HCT116 (cell line): Measurements from ENCODE around the gene CCDC185. TPM values are rescaled to one million over a fixed set of nuclear protein-coding genes. Genes with fewer than 3 reads are reported as not detected.

Experiments
- ATAC-seq: fragments of 200-7000 bp; cut with Tn5 transposase; 2 replicates; pipeline ENCODE4 v1.9.1; 2020; ENCODE audit warnings: mild to moderate bottlenecking, moderate library complexity
- BruUV-seq: library from RNA; stranded (reverse); fragments of 400-500 nt; replicated peaks from 2 replicates; lab custom pipeline; 2021; lab: Mats Ljungman, UMichigan
- CTCF ChIA-PET: fragments of 300-600 bp; sonication (Branson Sonifier 250); formaldehyde crosslinking; loops from one replicate; lab custom pipeline; 2021; ENCODE audit warnings: antibody characterized with exemption; lab: Charles Lee
- POLR2A ChIA-PET: fragments of 300-600, 350-600 bp; sonication (Branson Sonifier 250); formaldehyde crosslinking; loops from one replicate; lab custom pipeline; 2021; ENCODE audit warnings: antibody characterized with exemption; lab: Charles Lee
- RAD21 ChIA-PET, 2 experiments: fragments of 300-600 bp; sonication (Branson Sonifier 250); formaldehyde crosslinking; loops; one replicate each; lab custom pipeline; 2023; ENCODE audit warnings: low total read pairs in 2 of 2; ENCODE audit not compliant: uncharacterized antibody in 2 of 2, unreplicated experiment in 2 of 2, low non-redundant PET in 1 of 2; lab: Charles Lee
- DNase-seq: peaks from one replicate; pipeline ENCODE4 v3.0.0-alpha.2; 2010; ENCODE audit warnings: low read depth, low spot score
- H2AFZ ChIP-seq: fragments of 200-600 bp; shearing (Covaris generic), sonication (generic); 2 replicates; pipeline ENCODE4 v1.6.1; 2017; ENCODE audit warnings: low read depth, mixed run types, mixed read lengths, antibody characterized with exemption, low read length; ENCODE audit not compliant: poor library complexity, severe bottlenecking
- H3K27ac ChIP-seq: 2 replicates; pipeline ENCODE4 v1.5.1; 2012; ENCODE audit warnings: low read depth, low read length
- H3K27me3 ChIP-seq: fragments of 200-600 bp; sonication (generic); 2 replicates; pipeline ENCODE4 v1.6.1; 2016; ENCODE audit warnings: mixed run types, low read length, mixed read lengths; ENCODE audit not compliant: insufficient read depth
- H3K36me3 ChIP-seq, 2 experiments: fragments of 200-500 bp in 1 of 2; fragments of 200-600 bp in 1 of 2; sonication (Bioruptor generic) in 1 of 2; sonication (generic) in 1 of 2; 2 replicates each; pipeline versions ENCODE4 v1.5.1 to v1.6.1; 2014 to 2016; ENCODE audit warnings: low read length in 2 of 2, inconsistent platforms in 1 of 2, mixed read lengths in 1 of 2, mixed run types in 1 of 2; ENCODE audit not compliant: insufficient read depth in 2 of 2, control insufficient read depth in 1 of 2
- H3K4me1 ChIP-seq, 2 experiments: fragments of 200-600 bp in 1 of 2; sonication (generic) in 1 of 2; 2 replicates each; pipeline versions ENCODE4 v1.5.1 to v1.6.1; 2012 to 2017; ENCODE audit warnings: low read length in 2 of 2, inconsistent platforms in 1 of 2, mild to moderate bottlenecking in 1 of 2, mixed read lengths in 1 of 2, mixed run types in 1 of 2, moderate library complexity in 1 of 2; ENCODE audit not compliant: insufficient read depth in 2 of 2, control insufficient read depth in 1 of 2
- H3K4me2 ChIP-seq: fragments of 200-600 bp; sonication (generic); 2 replicates; pipeline ENCODE4 v1.6.1; 2017; ENCODE audit warnings: mixed run types, low read length, mixed read lengths
- H3K4me3 ChIP-seq, 2 experiments: fragments of 200-600 bp in 1 of 2; sonication (generic) in 1 of 2; replicated peaks in 1 of 2; 2 replicates each; pipeline ENCODE4 v1.5.1; 2011 to 2016; ENCODE audit warnings: low read length in 2 of 2, control low read depth in 1 of 2, low read depth in 1 of 2, mild to moderate bottlenecking in 1 of 2, mixed read lengths in 1 of 2, mixed run types in 1 of 2
- H3K79me2 ChIP-seq: fragments of 200-600 bp; sonication (generic); 2 replicates; pipeline ENCODE4 v1.6.1; 2017; ENCODE audit warnings: mild to moderate bottlenecking, mixed run types, low read length, moderate library complexity, mixed read lengths; ENCODE audit not compliant: insufficient read depth
- H3K9ac ChIP-seq: fragments of 200-600 bp; sonication (generic); 2 replicates; pipeline ENCODE4 v1.6.1; 2016; ENCODE audit warnings: low read length, mixed read lengths
- H3K9me2 ChIP-seq: fragments of 200-600 bp; sonication (generic), shearing (Covaris generic); 2 replicates; pipeline ENCODE4 v1.6.1; 2017; ENCODE audit warnings: mixed run types, mild to moderate bottlenecking, moderate library complexity; ENCODE audit not compliant: insufficient read depth
- H3K9me3 ChIP-seq, 2 experiments: fragments of 200-500 bp in 1 of 2; fragments of 200-600 bp in 1 of 2; sonication (Bioruptor generic) in 1 of 2; sonication (generic) in 1 of 2; 2 replicates each; pipeline ENCODE4 v1.6.1; 2014 to 2017; ENCODE audit warnings: low read length in 2 of 2, mixed read lengths in 2 of 2, inconsistent platforms in 1 of 2, low read depth in 1 of 2, mild to moderate bottlenecking in 1 of 2, mixed run types in 1 of 2, moderate library complexity in 1 of 2; ENCODE audit not compliant: control insufficient read depth in 1 of 2, insufficient read depth in 1 of 2
- H4K20me1 ChIP-seq: fragments of 200-600 bp; sonication (generic), shearing (Covaris generic); 2 replicates; pipeline ENCODE4 v1.6.1; 2017; ENCODE audit warnings: mixed run types, mild to moderate bottlenecking, moderate library complexity; ENCODE audit not compliant: insufficient read depth
- CTCF ChIP-seq, 3 experiments: fragments of 200-600 bp in 1 of 3; sonication (generic) in 1 of 3; IDR thresholded peaks in 2 of 3; conservative IDR thresholded peaks in 1 of 3; 2 replicates each; pipeline ENCODE4 v1.5.1; 2012 to 2017; ENCODE audit warnings: low read depth in 2 of 3, low read length in 2 of 3, antibody characterized with exemption in 1 of 3, borderline replicate concordance in 1 of 3, control low read depth in 1 of 3, mild to moderate bottlenecking in 1 of 3, mixed read lengths in 1 of 3, mixed run types in 1 of 3, moderate library complexity in 1 of 3; ENCODE audit not compliant: insufficient read depth in 1 of 3
- EGR1 ChIP-seq: IDR thresholded peaks from 2 replicates; pipeline ENCODE4 v1.6.1; 2012; ENCODE audit warnings: low read depth
- ELF1 ChIP-seq: IDR thresholded peaks from 2 replicates; pipeline ENCODE4 v1.6.1; 2012; ENCODE audit warnings: low read depth, borderline replicate concordance
- EZH2 ChIP-seq: fragments of 200-600 bp; sonication (generic); IDR thresholded peaks from 2 replicates; pipeline ENCODE4 v1.6.1; 2017; ENCODE audit warnings: antibody characterized with exemption, mixed run types
- FOSL1 ChIP-seq: IDR thresholded peaks from 2 replicates; pipeline ENCODE4 v1.6.1; 2012; ENCODE audit warnings: low read depth
- POLR2AphosphoS5 ChIP-seq: IDR thresholded peaks from 2 replicates; pipeline ENCODE4 v1.6.1; 2011; ENCODE audit warnings: mild to moderate bottlenecking, low read depth, low read length, moderate library complexity
- RAD21 ChIP-seq: IDR thresholded peaks from 2 replicates; pipeline ENCODE4 v1.6.1; 2012; ENCODE audit warnings: low read depth, mild to moderate bottlenecking
- SP1 ChIP-seq: IDR thresholded peaks from 2 replicates; pipeline ENCODE4 v1.6.1; 2012; ENCODE audit warnings: low read depth
- TCF7L2 ChIP-seq: IDR thresholded peaks from 2 replicates; pipeline ENCODE4 v1.7.0; 2011; ENCODE audit warnings: borderline replicate concordance, inconsistent platforms; ENCODE audit not compliant: insufficient read depth, insufficient read length; ENCODE audit errors: extremely low read depth
- YY1 ChIP-seq: IDR thresholded peaks from 2 replicates; pipeline ENCODE4 v1.6.1; 2011; ENCODE audit warnings: low read length, low read depth, moderate library complexity, mild to moderate bottlenecking; ENCODE audit not compliant: insufficient replicate concordance; ENCODE audit errors: extremely low read depth
- ZBTB33 ChIP-seq: IDR thresholded peaks from 2 replicates; pipeline ENCODE4 v1.6.1; 2011; ENCODE audit warnings: mild to moderate bottlenecking, low read length, moderate library complexity; ENCODE audit not compliant: insufficient replicate concordance; ENCODE audit errors: extremely low read depth
- ZFX ChIP-seq: fragments of 450-650 bp; IDR thresholded peaks from 2 replicates; pipeline ENCODE4 v1.6.1; 2017
- ZNF274 ChIP-seq: fragments of 200-500 bp; sonication (Bioruptor generic); IDR thresholded peaks from 2 replicates; pipeline ENCODE4 v1.6.1; 2014; ENCODE audit warnings: mild to moderate bottlenecking, low read depth, low read length, inconsistent platforms
- intact Hi-C: fragments of 100-400 bp; cut with micrococcal nuclease; formaldehyde crosslinking; loops from 2 replicates; pipeline ENCODE4 v1.10.0; 2022
- total RNA-seq: library from RNA; stranded (reverse); gene quantifications from one replicate; pipeline ENCODE4 v1.2.1, GENCODE V29; 2021; ENCODE audit not compliant: unreplicated experiment

CCDC185 gene
- total RNA-seq, 1 experiment from 2014 or later = not detected

- TF ChIP-seq EGR1 = no peak
- no peak for TF ChIP-seq CTCF (IDR thresholded peaks at IDR 0.05 in 2 of 3, conservative IDR thresholded peaks at IDR 0.05 in 1 of 3; ENCODE audit: borderline replicate concordance in 1 of 3, insufficient read depth in 1 of 3, low read depth in 2 of 3, low read length in 2 of 3)
- TF ChIP-seq YY1 = no peak
- no peak for TF ChIP-seq EZH2
- TF ChIP-seq ZFX = no peak
- no peak for TF ChIP-seq ZBTB33
- no peak for TF ChIP-seq RAD21
- no peak for TF ChIP-seq FOSL1
- no peak for TF ChIP-seq POLR2AphosphoS5
- no peak for TF ChIP-seq TCF7L2
- no peak for TF ChIP-seq SP1
- no peak for TF ChIP-seq ZNF274
- no peak for TF ChIP-seq ELF1
- ATAC-seq (no peak; the same call in 1 of the 2 replicates), DNase-seq (no peak)
- Histone ChIP-seq H3K27ac (no peak overlapping the region), H3K36me3 (no peaks in the 10 kb centered on the region), H4K20me1 (no peaks in the 10 kb centered on the region), H3K4me2 (no peak overlapping the region), H3K9ac (no peak overlapping the region), H2AFZ (no peak overlapping the region), H3K4me3 (no peak overlapping the region), H3K79me2 (no peaks in the 10 kb centered on the region), H3K9me2 (no peaks in the 10 kb centered on the region), H3K27me3 (peaks cover 9% of the 10 kb centered on the region; the same call in 1 of the 2 replicates), H3K4me1 (no peaks in the 10 kb centered on the region), H3K9me3 (no peaks in the 10 kb centered on the region)
- intact Hi-C loops = no loop called here
- ChIA-PET RAD21 (no interaction called here), CTCF (no interaction called here), POLR2A (interaction anchor here (0.7 kb wide), 1 partner anchor 16 kb away, joined by 3 read pairs; no protein-coding TSS in a partner anchor)
- no TSS peak for BruUV-seq
Observed at GRCh38 chr1:223364685-223365382, 28.4 kb upstream of the CCDC185 start.
